Measurements from ENCODE around the gene ITCH. TPM values are rescaled to one million over a fixed set of nuclear protein-coding genes. Genes with fewer than 3 reads are reported as not detected.
"Not testable (repeated sequence)": the region's sequence is repeated elsewhere in the genome, so short reads cannot be mapped to it uniquely, and the experiment has no call there.

The ITCH gene
- total RNA-seq, 1 donor from 2014 or later, result 42.8 TPM

DNA sequence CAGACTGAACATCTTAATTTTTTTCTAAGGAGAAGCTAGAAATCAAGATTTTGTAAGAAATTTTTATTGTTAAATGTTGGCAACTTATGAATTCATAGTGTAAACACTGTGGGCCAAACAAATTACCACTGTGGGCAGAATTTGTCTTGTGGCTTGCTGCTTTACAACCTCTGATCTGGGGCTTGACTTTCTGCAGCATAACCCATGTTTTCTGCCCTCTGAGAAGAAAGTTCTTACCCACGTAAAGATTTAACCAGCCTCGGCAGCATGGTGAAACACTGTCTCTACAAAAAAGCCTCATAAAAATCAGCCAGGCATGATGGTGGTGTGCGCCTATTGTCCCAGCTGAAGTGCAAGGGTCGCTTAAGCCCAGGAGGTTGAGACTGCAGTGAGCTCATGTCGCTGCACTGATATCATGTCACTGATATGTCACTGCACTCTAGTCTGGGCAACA lies 12.9 kb downstream of the ITCH start:
- no peak for DNase-seq (ENCODE audit: extremely low read depth, low read depth, low spot score)

DNA sequence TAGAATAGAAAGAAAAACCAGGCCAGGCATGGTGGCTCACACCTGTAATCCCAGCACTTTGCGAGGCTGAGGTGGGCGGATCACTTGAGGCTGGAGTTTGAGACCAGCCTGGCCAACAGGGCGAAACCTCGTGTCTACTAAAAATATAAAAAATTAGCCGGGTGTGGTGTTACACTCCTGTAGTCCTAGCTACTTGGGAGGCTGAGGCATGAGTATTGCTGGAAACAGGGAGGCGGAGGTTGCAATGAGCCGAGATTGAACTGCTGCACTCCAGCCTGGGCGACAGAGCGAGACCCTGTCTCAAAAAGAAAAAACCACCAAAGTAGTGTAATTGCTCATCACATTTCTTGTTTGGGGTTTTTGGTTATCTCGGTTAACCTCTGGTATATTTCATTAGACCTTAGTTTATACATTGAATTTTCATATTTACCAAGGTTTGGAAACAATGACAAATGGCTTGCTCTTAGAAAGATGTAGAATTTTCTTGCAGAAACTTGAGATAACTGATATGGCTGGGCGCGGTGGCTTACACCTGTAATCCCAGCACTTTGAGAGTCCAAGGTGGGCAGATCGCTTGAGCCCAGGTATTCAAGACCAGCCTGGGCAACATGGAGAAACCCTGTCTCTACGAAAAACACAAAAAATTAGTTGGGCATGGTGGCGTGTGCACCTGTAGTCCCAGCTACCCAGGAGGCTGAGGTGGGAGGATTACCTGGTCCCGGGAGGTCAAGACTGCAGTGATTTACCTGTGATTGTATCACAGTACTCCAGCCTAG lies 14.2 kb downstream of the ITCH start:
- DNase-seq (ENCODE audit: extremely low read depth, low read depth, low spot score), result no peak

DNA sequence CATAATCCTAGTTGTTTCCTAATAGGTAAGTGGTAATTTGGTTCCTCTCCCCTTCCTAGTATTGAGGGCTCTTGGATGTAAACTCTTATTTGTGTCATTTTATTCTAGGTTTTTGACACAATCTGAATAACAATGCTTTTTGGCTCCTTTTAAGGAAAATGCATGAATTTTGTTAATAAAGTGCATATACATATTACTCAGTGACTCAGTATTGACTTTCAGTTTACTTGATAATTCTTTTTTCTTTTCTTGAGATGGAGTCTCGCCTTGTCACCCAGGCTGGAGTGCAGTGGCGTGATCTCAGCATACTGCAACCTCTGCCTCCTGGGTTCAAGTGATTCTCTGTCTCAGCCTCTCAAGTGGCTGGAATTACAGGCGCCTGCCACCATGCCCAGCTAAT lies 19.1 kb downstream of the ITCH start:
- no peak for DNase-seq (ENCODE audit: extremely low read depth, low read depth, low spot score)

DNA sequence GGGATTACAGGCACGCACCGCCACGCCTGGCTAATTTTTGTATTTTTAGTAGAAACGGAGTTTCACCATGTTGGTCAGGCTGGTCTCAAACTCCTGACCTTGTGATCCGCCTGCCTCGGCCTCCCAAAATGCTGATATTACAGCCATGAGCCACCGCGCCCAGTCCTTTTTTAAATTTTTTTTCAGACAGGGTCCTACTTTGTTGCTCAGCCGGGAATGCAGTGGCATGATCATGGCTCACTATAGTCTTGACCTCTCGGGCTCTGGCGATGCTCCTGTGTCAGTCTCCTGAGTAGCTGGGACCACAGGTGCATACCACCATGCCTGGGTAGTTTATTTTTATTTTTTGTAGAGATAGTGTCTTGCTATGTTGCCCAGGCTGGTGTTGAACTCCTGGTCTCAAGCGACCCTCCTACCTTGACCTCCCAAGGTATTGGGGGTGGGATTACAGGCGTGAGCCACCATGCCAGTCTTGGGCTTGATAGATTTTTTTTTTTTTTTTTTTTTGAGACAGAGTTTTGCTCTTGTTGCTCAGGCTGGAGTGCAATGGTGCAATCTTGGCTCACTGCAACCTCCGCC lies 19.9 kb downstream of the ITCH start:
- DNase-seq (ENCODE audit: extremely low read depth, low read depth, low spot score), result not testable (repeated sequence)

DNA sequence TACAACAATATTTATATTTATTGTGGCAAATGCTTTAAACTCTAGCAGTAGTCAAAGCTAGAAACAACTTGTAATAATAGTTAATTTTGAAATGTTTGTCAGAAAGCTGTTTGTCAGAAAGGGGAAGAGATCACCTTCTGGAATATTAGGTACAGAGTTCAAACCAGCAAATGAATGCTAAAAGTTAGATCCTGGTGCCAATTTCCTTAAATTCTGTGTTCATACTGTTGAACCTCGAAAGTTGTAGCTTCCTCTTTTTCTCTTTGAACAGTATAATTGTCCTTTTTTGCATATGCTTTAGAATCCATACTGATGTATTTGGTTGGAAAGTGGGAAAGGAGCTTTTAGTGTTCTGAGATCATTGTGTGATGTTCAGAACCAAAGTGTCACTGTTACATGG lies 22.4 kb downstream of the ITCH start:
- no peak for DNase-seq (ENCODE audit: extremely low read depth, low read depth, low spot score)

DNA sequence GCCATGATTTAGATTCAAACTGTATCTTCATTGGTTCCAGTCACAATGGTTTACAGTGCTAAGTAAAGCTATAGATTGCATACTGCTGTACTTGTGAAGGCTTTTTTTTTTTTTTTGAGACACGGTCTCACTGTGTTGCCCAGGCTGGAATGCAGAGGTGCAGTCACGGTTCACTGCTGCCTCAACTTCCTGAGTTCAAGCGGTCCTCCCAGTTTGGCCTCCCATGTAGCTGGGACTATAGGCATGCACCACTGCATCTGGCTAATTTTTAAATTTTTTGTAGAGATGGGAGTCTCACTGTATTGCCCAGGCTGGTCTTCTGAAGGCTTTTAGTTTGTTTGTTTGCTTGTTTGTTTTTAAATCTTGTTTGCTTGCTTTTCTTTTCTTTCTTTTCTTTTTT lies 24.9 kb downstream of the ITCH start:
- no peak for DNase-seq (ENCODE audit: extremely low read depth, low read depth, low spot score)

DNA sequence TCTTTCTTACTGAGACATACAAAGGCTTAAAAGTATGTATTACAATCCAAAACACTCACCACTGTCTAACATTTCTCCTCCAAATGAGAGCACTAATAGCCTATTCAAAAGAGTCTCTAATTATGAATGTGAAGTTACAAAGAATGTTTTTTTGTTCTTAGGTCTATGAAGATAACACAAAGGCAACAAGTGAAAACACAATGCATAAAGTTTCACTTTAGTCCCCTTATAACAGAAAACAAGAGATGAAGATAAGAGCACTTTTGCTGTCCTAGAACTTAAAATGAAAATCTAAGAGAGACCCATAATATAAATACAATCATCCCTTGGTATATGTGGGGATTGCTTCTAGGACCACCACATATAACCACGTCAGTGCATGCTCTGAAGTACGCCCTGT lies 25.6 kb downstream of the ITCH start:
- no peak for DNase-seq (ENCODE audit: extremely low read depth, low read depth, low spot score)

DNA sequence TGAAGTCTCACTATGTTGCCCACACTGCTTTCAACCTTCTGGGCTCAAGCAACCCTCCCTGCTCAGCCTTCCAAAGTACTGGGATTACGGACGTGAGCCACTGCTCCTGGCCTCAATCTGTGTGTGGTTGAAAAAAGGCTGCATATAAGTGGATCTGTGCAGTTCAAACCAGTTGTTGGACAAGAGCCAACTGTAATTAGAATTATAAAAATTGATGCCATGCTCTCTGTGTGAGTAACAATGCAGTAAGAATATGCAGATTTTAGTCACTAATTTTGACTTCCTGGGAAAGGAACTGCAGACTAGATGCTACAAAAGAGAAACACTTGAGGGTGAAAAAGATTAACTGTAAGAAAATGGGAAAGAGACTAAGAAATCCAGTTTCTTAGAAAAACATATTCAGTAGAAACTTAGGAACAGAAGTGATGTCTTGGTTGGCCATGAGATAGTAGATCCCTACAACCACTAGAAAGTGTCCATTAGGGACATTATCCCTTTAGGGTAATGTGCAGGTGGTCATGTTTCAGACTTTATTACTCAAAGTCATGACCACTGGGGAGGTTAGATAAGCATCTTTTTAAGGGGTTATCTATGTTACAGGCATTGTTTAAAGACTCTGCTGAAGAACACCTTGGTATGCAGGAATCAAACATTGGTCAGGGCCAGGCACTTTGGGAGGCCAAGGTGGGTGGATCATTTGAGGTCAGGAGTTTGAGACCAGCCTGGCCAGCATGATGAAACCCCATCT lies 26.3 kb downstream of the ITCH start:
- DNase-seq (ENCODE audit: extremely low read depth, low read depth, low spot score), result no peak

DNA sequence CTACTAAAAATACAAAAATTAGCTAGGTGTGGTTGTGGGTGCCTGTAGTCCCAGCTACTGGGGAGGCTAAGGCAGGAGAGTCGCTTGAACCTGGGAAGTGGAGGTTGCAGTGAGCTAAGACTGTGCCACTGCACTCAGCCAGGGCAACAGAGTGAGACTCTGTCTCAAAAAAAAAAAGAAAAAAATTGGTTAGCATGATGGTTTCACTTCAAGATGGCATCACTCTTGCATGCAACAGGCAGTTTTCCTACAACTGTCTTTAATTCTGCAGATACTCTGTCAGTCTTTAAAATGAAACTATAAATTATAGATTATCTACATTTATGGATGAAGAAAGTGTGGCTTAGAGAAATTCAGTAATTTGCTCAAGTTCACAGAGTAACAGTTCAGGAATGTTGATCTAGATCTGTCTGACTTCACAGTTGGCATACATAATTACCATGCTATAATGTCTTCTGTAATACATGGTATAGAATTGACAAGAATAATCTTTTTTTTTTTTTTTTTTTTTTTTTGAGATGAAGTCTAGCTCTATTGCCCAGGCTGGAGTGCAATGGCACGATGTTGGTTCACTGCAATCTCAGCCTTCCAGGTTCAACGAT lies 27.0 kb downstream of the ITCH start:
- no peak for DNase-seq (ENCODE audit: extremely low read depth, low read depth, low spot score)

DNA sequence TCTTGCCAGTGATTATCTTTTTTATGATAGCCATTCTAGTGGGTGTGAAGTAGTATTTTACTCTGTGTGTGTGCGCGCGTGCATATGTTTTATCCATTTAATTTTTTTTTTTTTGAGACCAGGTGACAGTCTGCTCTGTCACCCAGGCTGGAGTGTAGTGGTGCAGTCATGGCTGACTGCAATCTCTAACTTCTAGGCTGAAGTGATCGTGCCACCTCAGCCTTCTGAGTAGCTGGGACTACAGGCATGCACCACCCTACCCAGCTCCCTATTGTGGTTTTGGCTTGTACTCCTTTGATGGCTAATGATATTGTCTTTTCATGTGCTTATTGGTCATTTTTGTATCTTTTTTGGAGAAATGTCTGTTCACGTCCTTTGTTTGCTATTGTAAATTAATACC lies 33.3 kb downstream of the ITCH start:
- DNase-seq (ENCODE audit: extremely low read depth, low read depth, low spot score), result no peak

DNA sequence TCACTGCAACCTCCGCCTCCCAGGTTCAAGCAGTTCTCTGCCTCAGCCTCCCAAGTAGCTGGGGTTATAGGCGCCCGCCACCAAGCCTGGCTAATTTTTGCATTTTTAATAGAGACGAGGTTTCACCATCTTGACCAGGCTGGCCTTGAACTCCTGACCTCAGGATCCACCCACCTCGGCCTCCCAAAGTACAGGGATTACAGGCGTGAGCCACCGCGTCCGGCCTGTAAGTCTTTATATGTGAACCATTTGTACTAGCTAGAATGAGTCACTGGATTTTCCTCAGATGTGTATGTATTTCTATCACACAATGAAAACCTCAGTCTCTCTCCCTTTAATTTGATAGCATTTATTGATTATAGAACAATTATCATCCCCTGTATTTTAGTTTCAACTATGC lies 34.0 kb downstream of the ITCH start:
- DNase-seq (ENCODE audit: extremely low read depth, low read depth, low spot score), result no peak

DNA sequence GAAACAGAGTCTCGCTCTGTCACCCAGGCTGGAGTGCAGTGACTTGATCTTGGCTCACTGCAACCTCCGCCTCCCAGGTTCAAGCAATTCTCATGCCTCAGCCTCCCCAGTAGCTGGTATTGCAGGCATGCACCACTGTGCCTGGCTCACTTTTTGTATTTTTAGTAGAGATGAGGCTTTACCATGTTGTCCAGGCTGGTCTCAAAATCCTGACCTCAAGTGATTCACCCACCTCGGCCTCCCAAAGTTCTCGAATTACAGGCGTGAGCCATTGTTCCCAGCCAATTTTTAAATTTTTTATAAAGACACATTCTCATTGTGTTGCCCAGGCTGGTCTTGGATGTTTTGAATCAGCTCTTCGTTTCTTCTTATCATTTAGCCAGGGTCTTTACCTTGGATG lies 37.7 kb downstream of the ITCH start:
- not testable (repeated sequence) for DNase-seq (ENCODE audit: extremely low read depth, low read depth, low spot score)

DNA sequence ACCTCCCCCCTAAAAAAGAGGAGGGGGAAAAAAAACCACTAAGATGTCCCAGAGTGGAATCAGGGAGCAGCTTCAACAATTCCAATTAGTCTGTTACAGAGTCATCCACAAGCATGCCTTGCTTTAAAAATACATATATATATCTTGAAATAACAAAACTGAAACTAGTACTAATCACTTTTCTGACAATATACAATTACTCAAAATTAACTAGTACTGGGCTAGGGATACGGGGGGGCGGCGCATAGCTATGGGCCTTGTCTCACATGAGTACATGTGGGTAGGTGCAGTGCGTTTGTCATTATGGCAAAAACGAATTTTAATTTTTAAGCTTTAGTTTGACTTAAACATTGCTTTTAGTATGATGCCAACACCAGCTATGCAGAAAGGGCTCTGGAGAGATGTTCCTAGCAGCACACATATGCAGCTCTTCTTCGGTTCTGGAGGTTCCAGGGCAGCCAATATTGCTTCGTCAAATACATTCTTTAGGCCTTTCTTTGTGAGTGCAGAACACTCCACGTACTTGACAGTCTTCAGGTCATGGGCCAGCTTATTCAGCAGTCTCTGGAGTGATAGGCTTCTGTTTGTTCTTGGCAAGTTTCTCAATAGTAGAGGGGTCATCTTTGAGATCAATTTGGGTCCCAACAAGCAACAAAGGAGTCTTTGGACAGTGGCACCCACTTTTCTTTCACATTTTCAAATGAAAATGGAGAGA lies 38.8 kb downstream of the ITCH start:
- no peak for DNase-seq (ENCODE audit: extremely low read depth, low read depth, low spot score)

DNA sequence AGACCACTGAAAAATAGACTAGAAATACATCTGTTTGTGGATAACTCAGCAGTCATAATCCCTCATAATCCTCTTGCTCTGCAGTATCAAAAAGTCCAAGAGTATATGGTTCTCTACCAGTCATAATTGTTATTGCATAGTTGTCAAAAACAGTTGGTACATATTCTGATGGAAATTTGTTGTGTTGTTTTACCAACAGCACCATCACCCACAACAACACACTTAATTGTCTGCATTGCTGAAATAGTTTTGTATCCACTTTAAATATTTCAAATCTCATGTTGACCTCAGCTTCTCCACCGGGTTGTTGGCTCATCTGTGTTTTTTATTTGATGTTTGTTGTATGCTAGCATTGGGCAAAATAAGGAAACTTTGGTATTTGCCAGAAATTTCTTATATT lies 39.4 kb downstream of the ITCH start:
- no peak for DNase-seq (ENCODE audit: extremely low read depth, low read depth, low spot score)

DNA sequence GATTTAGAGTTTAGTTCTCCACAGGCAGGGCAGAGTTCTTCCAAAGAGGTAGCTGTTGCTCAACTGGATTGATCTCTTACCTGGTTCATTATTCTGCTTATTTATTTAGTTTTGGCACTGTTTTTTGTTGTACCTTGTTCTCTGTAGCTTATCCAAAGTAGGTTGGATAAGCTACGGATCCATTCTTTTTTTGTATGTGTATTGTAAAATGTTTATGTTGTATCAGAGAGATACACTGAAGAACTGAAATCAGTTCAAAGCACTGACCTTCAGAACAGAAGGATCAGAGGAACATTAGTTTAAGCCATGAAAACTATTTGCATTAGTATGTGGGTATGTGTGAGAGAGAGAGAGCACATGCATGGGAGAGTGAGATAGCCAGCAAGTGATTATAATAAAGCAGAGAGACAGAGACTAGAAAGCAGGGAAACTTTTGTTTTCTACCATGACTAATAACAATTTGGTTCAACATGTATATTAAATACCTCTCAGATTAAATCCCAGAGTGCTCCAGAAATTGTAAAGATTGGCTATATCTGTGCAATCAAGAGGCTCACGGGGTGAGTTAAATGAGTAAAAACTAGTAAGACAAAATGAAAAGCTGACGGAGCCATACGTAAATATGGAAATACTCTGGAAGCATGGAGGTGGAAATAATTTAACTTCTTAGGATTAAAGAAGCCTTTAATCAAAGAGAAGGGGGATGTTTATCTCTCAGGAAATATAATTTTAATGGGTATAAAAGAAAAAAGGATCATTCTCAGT lies 40.2 kb downstream of the ITCH start:
- DNase-seq (ENCODE audit: extremely low read depth, low read depth, low spot score), result no peak

DNA sequence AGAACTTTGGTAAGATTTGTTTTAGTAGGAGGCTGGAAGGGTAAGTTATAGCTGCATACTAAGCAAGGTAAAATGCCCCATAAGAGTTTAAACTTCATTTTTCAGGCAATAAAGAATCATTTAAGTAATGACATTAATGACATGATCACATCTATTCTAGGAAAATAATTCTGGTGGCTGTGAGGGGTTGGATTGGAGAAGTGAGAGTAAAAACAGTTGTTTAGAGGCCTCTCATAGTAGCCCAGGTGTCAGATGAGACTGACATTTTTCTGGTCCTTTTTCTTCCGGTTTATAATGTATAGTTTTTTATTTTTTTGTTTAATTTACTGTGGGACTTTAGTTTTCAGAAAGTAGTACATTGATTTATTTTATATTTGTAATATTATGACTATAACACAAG lies 40.8 kb downstream of the ITCH start:
- DNase-seq (ENCODE audit: extremely low read depth, low read depth, low spot score), result no peak

DNA sequence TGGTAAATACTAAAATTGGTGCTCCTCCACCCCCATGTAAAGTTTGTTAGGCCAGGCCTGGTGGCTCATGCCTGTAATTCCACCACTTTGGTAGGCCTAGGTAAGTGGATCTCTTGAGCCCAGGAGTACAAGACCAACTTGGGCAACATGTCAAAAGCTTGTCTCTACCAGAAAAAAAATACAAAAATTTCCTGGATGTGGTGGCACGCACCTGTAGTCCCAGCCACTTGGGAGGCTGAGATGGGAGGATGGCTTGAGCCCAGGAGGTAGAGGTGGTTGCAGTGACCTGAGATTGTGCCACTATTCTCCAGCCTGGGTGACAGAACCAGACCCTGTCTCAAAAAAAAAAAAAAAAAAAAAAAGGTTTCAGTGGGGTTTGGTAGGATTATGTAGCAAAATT lies 41.7 kb downstream of the ITCH start:
- DNase-seq (ENCODE audit: extremely low read depth, low read depth, low spot score), result no peak

DNA sequence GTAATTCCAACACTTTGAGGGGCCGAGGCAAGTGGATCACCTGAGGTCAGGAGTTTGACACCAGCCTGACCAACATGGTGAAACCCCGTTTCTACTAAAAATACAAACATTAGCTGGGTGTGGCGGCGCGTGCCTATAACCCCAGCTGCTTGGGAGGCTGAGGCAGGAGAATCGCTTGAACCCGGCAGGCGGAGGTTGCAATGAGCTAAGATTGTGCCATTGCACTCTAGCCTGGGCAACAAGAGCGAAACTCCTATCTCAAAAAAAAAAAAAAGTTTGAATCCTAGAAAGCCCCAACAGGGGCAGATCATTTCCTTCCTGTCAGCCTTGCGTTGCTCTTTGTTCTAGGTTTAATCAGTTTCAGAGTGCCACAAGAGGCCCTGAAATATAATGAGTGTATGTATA lies 42.2 kb downstream of the ITCH start:
- not testable (repeated sequence) for DNase-seq (ENCODE audit: extremely low read depth, low read depth, low spot score)

DNA sequence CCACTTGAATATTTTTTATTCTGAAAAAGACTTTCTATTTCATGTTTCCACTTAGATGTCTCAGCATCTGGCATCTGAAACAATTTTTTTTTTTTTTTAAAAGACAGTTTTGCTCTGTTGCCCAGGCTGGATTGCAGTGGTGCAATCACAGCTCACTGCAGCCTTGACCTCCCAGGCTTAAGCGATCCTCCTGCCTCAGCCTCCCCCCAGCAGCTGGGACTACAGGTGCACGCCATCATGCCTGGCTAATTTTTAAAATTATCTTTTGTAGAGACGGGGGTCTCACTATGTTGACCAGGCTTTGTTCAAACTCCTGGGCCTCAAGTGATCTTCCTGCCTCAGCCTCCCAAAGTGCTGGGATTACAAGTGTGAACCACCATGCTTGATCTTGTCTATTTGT lies 42.9 kb downstream of the ITCH start:
- not testable (repeated sequence) for DNase-seq (ENCODE audit: extremely low read depth, low read depth, low spot score)

DNA sequence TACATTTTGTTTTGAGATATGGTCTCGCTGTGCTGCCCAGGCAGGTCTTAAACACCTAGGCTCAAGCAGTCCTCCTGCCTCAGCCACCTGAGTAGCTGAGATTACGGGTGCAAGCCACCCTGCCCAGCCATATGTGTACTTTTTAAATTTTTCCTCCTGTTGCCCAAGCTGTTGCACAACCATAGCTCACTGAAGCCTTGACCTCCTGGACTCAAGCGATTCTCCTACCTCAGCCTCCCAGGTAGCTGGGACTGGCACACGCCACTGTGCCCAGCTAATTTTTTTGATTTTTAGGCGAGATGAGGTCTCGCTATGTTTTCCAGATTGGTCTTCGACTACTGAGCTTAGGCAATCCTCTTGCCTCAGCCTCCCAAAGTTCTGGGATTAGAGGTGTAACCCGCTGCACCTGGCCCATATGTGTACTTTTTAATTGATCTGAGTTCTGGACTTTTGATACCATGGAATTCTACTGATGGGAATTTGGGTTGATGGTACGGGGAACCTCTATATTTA lies 44.9 kb downstream of the ITCH start:
- DNase-seq (ENCODE audit: extremely low read depth, low read depth, low spot score), result no peak

Data from glomerular endothelial cell (primary cell).